GM18526 (cell line): ENCODE results near the gene PDK2.
A peak's percentile ranks its signal among the peaks of the same experiment; 100 is the strongest.

Source experiments
- POLR2A ChIP-seq: IDR thresholded peaks from 3 replicates; pipeline ENCODE4 v1.6.1; 2011; ENCODE audit not compliant: insufficient read length; ENCODE audit errors: extremely low read depth

Gene PDK2

GRCh38 chr17:50149417-50150353 lies 54.5 kb downstream of the PDK2 start:
- TF ChIP-seq POLR2A, result no peak

DNA sequence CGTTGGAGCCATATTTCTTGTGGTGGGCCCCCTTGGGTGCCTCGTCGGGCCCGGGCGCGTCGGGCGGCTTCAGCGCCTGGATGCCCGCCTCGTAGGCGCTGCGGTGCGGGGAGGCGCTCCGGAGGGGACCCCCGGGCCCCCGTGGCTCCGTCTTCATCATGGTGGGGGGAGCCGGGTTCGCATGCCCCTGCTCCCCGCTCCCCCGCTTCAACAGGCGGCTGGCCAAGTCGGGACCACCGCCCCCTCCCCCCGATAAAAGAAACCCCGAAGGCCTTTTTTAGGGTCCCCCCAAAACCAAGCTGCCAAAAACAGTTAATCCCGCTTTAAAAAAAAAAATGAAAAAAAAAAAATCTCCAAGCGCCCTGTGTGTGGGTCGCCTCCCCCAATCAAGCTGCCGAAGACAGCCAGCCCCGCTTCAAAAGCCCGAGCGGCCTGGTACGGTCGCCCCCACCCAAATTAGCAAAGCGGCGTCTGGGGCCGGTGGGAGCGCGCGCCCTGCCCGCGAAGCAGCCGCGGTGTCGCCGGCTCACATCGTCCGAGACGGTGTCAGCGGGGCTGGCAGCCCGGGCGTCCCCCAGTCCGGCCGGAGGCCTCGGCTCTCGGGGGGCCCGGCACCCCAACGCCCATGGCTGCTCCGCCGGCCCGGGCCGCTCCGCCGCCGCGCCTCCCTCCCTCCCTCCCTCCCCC lies 55.3 kb downstream of the PDK2 start, which contains the start of gene PPP1R9B:
TSS of gene PPP1R9B (minus strand) at position 324 of the 687 bp plus-strand sequence. CDS start at position 160, 164 bp downstream.
- no peak for TF ChIP-seq POLR2A

DNA sequence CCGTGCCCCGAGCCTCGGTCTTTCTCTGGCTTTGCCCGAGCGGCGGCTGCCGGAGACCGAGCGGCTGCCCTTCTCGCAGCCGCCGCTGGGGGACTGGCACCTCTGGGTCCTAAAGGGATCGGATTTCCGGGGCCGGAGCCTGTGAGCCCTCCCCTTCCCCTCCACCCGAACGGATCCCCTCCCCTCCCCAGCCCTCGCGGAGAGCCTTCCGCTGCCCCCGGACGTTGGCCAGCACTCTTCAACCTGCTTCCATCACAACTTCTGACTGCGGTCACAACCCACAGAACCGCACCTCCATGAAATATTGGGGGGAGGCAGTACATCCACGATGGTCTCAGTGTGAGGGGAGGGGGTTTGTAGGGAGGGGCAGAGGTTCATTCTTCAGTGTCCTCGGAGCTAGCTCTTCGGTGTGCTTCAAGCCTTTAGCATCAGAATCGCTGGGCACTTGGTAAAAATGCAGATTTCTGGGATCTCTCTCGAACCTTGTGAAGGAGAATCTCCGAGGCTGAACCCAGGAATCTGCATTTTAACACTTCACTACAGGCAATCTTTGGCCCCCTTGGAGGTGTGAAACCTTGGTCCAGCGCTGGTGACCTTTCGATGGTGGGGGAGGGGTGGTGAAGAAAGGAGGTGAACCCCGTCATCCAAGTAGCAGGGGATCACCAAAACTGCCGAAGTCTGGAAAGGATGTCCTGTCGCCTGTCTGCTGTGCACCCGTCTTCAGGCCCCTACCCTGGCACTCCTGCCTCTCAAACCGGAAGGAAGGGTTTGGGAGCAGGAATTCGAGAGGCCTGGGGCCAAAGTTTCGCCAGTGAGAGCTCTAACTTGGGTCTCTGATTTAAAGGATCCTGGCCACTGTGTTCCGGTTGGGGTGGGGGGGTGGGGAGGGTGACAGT lies 56.1 kb downstream of the PDK2 start:
- TF ChIP-seq POLR2A, result peak; percentile 50

DNA sequence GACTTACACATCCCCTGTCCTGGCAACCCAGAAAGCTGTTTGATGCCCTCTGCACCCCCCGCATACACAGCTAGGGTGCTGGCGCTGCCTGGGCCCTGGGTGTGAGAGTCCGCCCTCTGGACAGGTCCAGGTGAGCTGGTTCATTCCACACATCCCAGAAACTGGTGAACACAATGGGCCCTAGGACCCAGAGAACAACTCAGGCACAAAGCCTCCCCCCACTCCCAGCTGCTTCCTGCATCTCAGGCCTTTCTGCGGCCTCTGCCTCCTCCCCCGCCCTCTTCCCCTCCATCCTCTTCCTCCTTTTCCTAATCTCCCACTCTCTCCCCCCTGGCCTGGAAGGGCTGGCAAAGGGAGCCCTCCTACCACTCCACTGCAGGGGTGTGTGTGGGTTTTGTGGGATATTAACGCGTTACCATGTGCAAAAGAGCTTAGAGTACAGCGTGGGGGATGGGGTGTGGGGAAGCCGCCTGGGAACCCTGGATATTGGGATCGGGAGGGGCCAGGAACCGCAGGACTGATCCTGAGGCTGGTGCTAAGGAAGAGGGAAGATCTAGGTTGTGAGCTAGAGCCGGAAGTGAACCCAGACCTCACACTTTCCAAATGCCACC lies 56.9 kb downstream of the PDK2 start:
- TF ChIP-seq POLR2A, result peak; percentile 27

DNA sequence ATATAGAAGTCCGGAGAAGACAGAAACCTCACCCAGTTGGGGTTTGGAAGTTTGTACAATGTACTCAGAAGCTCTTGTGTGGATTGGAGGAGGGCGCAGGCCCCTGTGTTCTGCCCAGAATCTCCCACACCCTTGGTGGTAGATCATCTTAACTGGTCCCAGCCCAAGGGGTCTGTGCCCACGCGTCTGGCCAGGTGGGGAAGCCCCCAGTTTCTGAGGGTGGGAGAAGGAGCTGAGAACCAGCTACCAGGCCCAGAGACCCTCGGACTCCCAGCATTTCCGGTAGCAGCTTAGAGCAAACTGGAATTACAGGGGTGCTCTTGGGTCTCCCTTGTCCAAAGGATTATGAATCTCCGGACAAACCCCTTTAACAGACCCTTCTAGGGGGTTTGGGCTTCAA lies 57.6 kb downstream of the PDK2 start:
- TF ChIP-seq POLR2A, result no peak

DNA sequence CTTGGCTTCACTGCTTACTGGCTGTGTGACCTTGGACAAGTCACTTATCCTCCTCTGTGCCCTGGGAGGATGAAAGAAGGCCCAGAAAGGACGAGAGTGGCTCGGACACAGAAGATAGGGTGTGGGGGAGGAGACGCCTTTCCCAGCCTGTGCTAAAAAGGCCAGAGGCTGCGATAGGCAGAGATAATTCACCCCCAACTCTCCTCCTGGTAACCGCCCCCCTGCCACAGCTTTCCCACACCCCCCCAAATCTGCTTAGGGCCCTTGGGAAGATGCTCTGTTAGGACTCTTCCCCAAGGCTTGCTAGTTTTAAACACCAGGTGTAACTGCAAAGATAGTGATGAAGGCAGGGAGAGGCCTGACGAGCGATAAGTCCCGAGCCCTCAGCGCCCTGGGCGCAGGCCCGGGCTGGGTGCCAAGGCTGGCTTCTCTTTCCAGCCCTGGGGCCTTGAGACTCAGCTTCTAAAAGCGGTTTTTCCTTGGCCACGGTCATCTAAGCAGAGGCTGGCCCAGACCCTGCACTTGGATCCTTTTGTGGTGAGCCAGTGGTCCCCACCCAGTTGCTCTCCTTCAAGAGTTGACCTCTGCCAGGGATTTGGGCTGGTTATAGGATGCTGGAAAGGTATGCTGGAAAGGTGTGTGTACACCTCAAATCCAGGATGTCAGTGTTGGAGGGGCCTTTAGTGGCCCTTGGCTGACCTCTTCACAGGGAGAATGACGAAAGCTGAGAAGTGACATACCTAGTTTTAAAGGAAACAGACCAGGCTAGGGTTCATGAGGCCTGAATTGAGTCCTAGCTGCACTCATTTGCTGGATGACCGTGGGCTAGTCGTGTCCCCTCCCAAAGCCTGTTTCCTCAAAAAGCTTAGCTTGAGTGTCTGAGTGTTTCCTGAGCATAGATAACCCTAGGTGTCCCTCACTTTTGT lies 58.8 kb downstream of the PDK2 start:
- no peak for TF ChIP-seq POLR2A

DNA sequence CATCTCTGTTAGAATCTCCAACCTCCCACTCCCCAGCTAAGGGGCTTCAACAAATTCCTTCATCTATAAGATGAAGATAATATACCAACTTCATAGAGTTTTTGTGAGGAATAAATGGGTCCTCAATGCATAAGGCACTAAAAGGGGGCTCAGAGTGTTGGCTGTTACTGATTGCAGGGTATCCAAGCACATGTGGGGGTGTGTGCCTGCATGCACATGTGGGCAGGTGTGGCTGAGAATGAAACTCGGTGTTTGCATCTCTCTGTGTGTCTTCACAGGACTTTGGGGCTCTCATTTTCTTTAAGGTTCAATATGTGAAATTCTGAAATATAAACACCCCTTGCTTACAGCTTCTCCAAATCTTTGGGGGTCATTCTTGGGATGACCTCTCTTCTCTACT lies 59.5 kb downstream of the PDK2 start:
- TF ChIP-seq POLR2A, result no peak

DNA sequence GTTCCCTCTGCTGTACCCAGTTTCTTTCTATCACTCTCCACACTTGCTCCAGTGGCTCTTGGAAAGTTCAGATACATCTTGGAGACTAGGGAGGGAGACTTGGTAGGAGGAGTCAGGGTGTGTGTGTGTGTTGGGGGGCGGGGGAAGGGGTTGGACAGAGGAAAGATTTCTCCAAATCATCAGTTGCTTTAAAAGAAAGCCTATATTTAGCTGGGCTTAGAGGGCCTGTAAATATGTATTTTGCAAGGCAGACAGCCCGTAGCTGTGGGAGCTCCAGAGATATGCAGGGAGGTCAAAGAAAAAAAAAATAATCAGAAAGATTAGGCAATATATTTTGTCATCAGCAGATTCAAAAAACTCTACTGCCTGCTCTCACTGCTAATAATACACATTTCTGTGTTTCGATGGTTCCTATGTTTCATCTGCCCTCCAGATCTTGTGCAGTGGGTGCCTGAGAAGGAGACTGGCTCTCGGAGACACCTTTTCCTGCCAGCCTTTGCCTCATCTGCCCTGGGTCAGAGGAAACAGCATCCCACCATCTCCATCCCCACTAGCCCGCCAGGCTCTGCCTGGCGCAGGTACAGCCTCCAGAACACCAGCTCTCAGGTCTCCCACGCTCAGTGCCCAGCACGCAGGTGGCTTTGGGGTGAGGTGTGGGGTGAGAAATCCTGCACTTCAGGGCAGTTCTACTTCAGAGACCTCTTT lies 60.1 kb downstream of the PDK2 start:
- TF ChIP-seq POLR2A, result no peak

- no peak for TF ChIP-seq POLR2A
Measured at GRCh38 chr17:50157891-50158290, 62.7 kb downstream of the PDK2 start.

DNA sequence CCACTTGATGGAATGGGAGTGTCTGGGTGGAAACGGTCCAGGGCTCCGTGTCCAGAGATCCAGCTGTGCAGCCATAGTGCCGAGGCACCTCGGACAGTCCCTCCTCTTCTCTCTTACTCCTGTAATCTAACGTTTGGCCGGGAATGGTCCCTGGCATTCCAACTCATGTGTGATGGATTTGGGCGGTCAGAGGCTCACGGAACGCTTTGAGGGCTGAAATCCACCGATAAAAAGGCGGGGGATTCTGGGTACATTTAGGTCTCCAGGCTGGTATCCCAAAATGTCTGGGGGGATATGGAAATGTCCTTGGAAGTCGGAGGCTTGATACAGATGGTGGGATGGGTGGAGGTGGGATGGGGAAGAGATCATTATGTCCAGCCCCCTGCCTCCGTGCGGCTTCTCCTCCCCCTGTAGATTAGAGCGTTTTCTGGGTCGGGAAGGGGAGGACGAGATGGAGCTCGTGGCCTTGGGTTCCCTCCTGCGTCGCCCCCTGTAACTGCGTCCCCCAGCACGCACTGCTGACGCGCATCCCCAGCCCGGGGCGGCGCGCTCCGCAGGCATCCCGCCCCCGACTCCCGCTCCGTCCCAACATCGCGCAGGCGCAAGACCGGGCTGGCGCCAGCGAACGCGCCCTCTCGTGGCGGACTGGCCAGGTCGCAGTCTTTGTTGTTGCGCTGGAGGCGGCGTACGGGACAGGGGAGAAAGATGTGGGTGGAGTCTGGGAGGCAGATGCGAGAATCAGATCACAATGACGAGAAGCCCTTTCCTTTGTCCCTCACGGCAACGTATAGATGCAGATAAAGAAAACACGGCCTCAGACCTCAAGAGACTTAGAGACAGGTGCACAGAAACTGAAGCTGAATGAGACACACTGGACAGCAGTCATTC lies 66.1 kb downstream of the PDK2 start:
- peak; percentile 59 for TF ChIP-seq POLR2A
